ENCODE data around the gene IGF2R.

The IGF2R gene

GRCh38 chr6:159943101-159943632 is 25.7 kb upstream of the IGF2R start:
- Mint-ChIP-seq H3K27me3 (peaks cover 12 to 19% of the 10 kb centered on the region in 2 donors), H3K4me3 (no peak overlapping the region), H3K4me1 (peaks cover 7 to 11% of the 10 kb centered on the region in 2 donors), H3K9me3 (peaks cover 9 to 16% of the 10 kb centered on the region in 2 donors), H3K27ac (no peak overlapping the region), H3K36me3 (peaks cover 2 to 7% of the 10 kb centered on the region in 2 donors)
- DNase-seq (no peak), ATAC-seq (replicated peaks) (no peak)

DNA sequence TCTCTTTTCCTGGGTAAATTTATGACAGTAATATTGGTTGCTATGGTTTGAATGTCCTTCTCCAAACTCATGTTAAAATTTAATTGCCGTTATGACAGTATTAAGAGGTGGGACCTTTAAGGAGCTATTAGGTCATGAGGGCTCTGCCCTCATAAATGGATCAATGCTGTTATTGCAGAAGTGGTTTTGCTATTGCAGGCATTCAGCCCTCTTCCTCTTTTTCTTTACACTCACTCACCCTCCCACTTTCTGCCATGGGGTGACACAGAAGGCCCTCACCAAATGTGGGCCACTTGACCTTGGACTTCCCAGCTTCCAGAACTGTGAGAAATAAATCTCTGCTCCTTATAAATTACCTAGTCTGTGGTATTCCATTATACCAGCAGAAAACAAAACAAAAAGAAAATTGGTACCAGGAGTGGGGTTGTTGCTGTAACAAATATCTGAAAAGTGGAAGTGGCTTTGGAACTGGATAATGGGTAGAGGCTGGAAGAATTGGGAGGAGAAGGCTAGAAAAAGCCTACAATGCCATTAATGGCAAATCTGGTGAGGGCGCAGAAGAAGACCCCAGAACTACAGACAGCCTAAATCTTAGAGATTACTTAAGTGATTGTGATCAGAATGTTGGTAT is 24.8 kb upstream of the IGF2R start:
- H3K27ac Mint-ChIP-seq: no peak overlapping the region
- peaks cover 2 to 7% of the 10 kb centered on the region in 2 donors for H3K36me3 Mint-ChIP-seq
- peak; percentile 44 to 53 for ATAC-seq (replicated peaks)

GRCh38 chr6:159945801-159946392 is 23.0 kb upstream of the IGF2R start:
- peaks cover 7 to 13% of the 10 kb centered on the region in 2 donors for H3K27me3 Mint-ChIP-seq
- H3K27ac Mint-ChIP-seq: no peak overlapping the region
- no peak for DNase-seq
- no peak for ATAC-seq (replicated peaks)
- peaks cover 8 to 13% of the 10 kb centered on the region in 2 donors for H3K9me3 Mint-ChIP-seq
- H3K4me3 Mint-ChIP-seq: no peak overlapping the region
- H3K36me3 Mint-ChIP-seq: peaks cover 2 to 7% of the 10 kb centered on the region in 2 donors
- H3K4me1 Mint-ChIP-seq: peaks cover 7 to 11% of the 10 kb centered on the region in 2 donors

More for the DNA sequence above, 24.8 kb upstream of the IGF2R start:
- Mint-ChIP-seq H3K4me3 (no peak overlapping the region), H3K9me3 (peaks cover 8 to 13% of the 10 kb centered on the region in 2 donors), H3K4me1 (peaks cover 7 to 11% of the 10 kb centered on the region in 2 donors), H3K27me3 (peaks cover 8 to 13% of the 10 kb centered on the region in 2 donors)
- no peak for DNase-seq

GRCh38 chr6:159946912-159947311 is 22.0 kb upstream of the IGF2R start:
- ATAC-seq (replicated peaks) (no peak), DNase-seq (no peak)
- Mint-ChIP-seq H3K27me3 (peaks cover 8 to 12% of the 10 kb centered on the region in 2 donors), H3K36me3 (peaks cover 2 to 7% of the 10 kb centered on the region in 2 donors), H3K27ac (no peak overlapping the region), H3K4me3 (no peak overlapping the region), H3K9me3 (peaks cover 8 to 13% of the 10 kb centered on the region in 2 donors), H3K4me1 (peaks cover 2 to 3% of the 10 kb centered on the region in 2 donors)

- no peak for ATAC-seq (replicated peaks)
- Mint-ChIP-seq H3K4me1 (peaks cover 6 to 7% of the 10 kb centered on the region in 2 donors), H3K27ac (no peak overlapping the region), H3K9me3 (peaks cover 6 to 13% of the 10 kb centered on the region in 2 donors), H3K36me3 (peaks cover 2 to 7% of the 10 kb centered on the region in 2 donors), H3K4me3 (no peak overlapping the region), H3K27me3 (peaks cover 16% of the 10 kb centered on the region in 2 donors)
- no peak for DNase-seq
These were observed 20.7 kb upstream of the IGF2R start for GRCh38 chr6:159948199-159948598.

GRCh38 chr6:159951772-159952171 is 17.1 kb upstream of the IGF2R start:
- Mint-ChIP-seq H3K27ac (peak overlapping the region; percentile 17), H3K9me3 (no peaks in the 10 kb centered on the region), H3K4me3 (no peak overlapping the region), H3K36me3 (no peaks in the 10 kb centered on the region), H3K27me3 (peaks cover 17 to 18% of the 10 kb centered on the region in 2 donors), H3K4me1 (peaks cover 11 to 17% of the 10 kb centered on the region in 2 donors)
- ATAC-seq (replicated peaks) (no peak), DNase-seq (no peak)

DNA sequence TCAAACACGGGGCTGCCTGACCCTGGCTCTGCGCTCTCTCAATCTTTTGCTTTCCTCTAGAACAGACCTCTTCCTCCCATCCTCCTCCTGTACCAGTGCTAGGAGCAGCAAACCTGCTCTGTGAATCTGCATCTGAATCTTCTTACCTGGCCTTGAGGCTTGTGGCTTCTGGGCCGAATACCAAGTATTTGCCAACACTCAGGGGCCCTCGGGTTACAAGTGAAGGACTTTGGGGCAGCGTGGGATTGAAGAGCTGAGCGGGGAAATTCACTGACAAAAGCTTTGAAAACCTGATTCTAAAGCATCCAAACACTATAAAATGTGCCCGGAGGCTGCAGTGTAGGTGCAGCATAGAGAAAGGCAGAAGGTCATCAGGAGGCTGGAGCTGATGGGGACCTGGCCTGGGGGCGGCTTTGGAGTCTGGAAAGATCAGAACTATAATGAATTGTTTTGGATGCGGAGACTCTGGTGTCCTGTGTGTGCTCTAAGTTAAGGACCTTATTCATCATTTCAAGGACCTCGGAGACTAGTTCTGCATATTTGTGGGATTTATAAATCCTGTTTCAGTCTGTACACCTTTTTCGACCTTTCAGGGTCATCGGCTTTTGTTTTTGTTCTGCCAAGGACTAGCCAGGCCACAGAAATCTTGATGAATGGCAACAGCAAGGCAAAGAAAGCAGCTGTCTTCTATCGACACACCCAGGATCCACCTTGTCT is 16.4 kb upstream of the IGF2R start:
- Mint-ChIP-seq H3K36me3 (no peaks in the 10 kb centered on the region), H3K4me1 (peaks cover 11 to 17% of the 10 kb centered on the region in 2 donors), H3K9me3 (no peaks in the 10 kb centered on the region), H3K27ac (peak overlapping the region; percentile 14), H3K4me3 (no peak overlapping the region), H3K27me3 (peaks cover 17 to 18% of the 10 kb centered on the region in 2 donors)
- DNase-seq (no peak), ATAC-seq (replicated peaks) (no peak)

- Mint-ChIP-seq H3K27ac (peak overlapping the region; percentile 42), H3K4me1 (peaks cover 11 to 18% of the 10 kb centered on the region in 2 donors), H3K27me3 (peaks cover 17 to 18% of the 10 kb centered on the region in 2 donors), H3K36me3 (no peaks in the 10 kb centered on the region), H3K4me3 (no peak overlapping the region), H3K9me3 (no peaks in the 10 kb centered on the region)
- ATAC-seq (replicated peaks) (no peak), DNase-seq (no peak)
These were observed 15.7 kb upstream of the IGF2R start for GRCh38 chr6:159953091-159953601.

GRCh38 chr6:159955945-159956361 is 12.9 kb upstream of the IGF2R start:
- H3K9me3 Mint-ChIP-seq: peaks cover 0 to 1% of the 10 kb centered on the region in 2 donors
- peaks cover 17 to 18% of the 10 kb centered on the region in 2 donors for H3K27me3 Mint-ChIP-seq
- ATAC-seq (replicated peaks) (no peak), DNase-seq (no peak)
- no peak overlapping the region for H3K4me3 Mint-ChIP-seq
- no peak overlapping the region for H3K27ac Mint-ChIP-seq
- peaks cover 32 to 46% of the 10 kb centered on the region in 2 donors for H3K4me1 Mint-ChIP-seq
- H3K36me3 Mint-ChIP-seq: no peaks in the 10 kb centered on the region

DNA sequence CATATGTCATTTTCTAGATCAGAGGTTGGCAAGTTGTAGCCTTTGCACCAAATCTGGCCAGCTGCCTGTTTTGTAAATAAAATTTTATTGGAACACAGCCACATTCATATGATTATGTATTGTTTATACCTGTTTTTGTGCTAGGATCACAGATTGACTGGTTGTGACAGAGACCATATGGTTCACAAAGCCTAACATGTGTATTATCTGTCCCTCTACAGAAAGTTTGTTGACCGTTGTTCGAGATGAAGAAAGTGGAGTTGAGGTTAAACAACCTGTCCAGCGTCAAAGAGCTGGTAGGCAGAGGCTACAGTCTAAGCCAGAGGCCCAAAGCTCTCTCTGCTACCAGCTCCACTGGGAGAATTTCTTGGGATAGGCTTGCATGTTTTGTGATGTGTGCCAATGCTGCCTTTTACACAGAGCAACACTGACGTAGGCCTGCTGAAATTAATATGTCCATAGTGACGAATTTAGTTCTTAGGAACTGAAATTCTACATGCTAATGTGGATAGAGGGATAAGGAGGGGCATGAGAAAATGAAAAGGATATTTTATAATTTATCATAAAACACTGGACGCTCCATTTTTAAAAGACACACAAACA is 11.7 kb upstream of the IGF2R start:
- peaks cover 0 to 1% of the 10 kb centered on the region in 2 donors for H3K9me3 Mint-ChIP-seq
- peaks cover 37 to 54% of the 10 kb centered on the region in 2 donors for H3K4me1 Mint-ChIP-seq
- no peak for DNase-seq
- no peak overlapping the region for H3K4me3 Mint-ChIP-seq
- no peak for ATAC-seq (replicated peaks)
- no peak overlapping the region for H3K27ac Mint-ChIP-seq
- no peaks in the 10 kb centered on the region for H3K36me3 Mint-ChIP-seq
- H3K27me3 Mint-ChIP-seq: peaks cover 7 to 10% of the 10 kb centered on the region in 2 donors

- no peaks in the 10 kb centered on the region for H3K27me3 Mint-ChIP-seq
- H3K4me3 Mint-ChIP-seq: peak overlapping the region in 1 of 2 donors; percentile 20
- H3K9me3 Mint-ChIP-seq: peaks cover 0 to 1% of the 10 kb centered on the region in 2 donors
- peak; percentile 83 to 87 for ATAC-seq (replicated peaks)
- H3K4me1 Mint-ChIP-seq: peaks cover 37 to 53% of the 10 kb centered on the region in 2 donors
- peak; percentile 45 for DNase-seq
- peak overlapping the region; percentile 85 for H3K27ac Mint-ChIP-seq
- no peaks in the 10 kb centered on the region for H3K36me3 Mint-ChIP-seq
These were observed 9.5 kb upstream of the IGF2R start for GRCh38 chr6:159959165-159959975.

- H3K4me3 Mint-ChIP-seq: peak overlapping the region in 1 of 2 donors; percentile 10
These were observed 8.9 kb upstream of the IGF2R start for GRCh38 chr6:159959976-159960384.

DNA sequence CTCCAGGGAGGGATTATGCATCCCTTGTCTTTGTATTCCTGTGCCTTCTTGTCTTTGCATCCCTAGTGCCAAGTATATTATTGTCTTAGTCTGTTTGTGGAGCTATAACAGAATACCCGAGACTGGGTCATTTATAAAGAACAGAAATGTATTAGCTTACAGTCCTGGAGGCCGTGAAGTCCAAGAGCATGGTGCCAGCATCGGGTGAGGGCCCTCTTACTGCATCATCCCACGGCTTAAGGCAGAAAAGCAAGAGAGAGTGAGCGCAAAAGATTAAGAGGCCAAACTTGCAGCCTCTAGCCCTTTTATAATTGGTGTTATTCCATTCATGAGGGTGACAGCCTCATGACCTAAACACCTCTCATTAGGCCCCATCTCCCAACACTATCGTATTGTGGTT is 8.4 kb upstream of the IGF2R start:
- H3K27me3 Mint-ChIP-seq: no peaks in the 10 kb centered on the region
- no peak overlapping the region for H3K4me3 Mint-ChIP-seq
- H3K9me3 Mint-ChIP-seq: peaks cover 0 to 1% of the 10 kb centered on the region in 2 donors
- no peak for ATAC-seq (replicated peaks)
- DNase-seq: no peak
- peaks cover 37 to 53% of the 10 kb centered on the region in 2 donors for H3K4me1 Mint-ChIP-seq
- H3K27ac Mint-ChIP-seq: peak overlapping the region; percentile 10
- no peaks in the 10 kb centered on the region for H3K36me3 Mint-ChIP-seq

More at GRCh38 chr6:159959976-159960384, 8.9 kb upstream of the IGF2R start:
- Mint-ChIP-seq H3K36me3 (no peaks in the 10 kb centered on the region), H3K27ac (peak overlapping the region; percentile 85), H3K4me1 (peaks cover 37 to 53% of the 10 kb centered on the region in 2 donors), H3K27me3 (no peaks in the 10 kb centered on the region), H3K9me3 (peaks cover 0 to 1% of the 10 kb centered on the region in 2 donors)
- ATAC-seq (replicated peaks) (no peak), DNase-seq (no peak)
